Coronary artery (tissue), 2 donors: Measurements from ENCODE around the gene TRIM23.

Experiments used
- DNase-seq: peaks from one replicate; pipeline ENCODE4 v3.0.0-alpha.2; 2017; ENCODE audit warnings: low spot score
- H3K27ac ChIP-seq, 2 donors: fragments of 200-600 bp; sonication (generic); one replicate each; pipeline ENCODE4 v1.5.1; 2016 to 2019
- H3K4me3 ChIP-seq: fragments of 200-600 bp; sonication (generic); 2 replicates; pipeline ENCODE4 v1.5.1; 2016; ENCODE audit warnings: mild to moderate bottlenecking, moderate library complexity
- CTCF ChIP-seq: fragments of 200-600 bp; sonication (generic); IDR thresholded peaks from one replicate; pipeline ENCODE4 v1.5.1; 2019; ENCODE audit warnings: antibody characterized with exemption

Gene TRIM23

DNA sequence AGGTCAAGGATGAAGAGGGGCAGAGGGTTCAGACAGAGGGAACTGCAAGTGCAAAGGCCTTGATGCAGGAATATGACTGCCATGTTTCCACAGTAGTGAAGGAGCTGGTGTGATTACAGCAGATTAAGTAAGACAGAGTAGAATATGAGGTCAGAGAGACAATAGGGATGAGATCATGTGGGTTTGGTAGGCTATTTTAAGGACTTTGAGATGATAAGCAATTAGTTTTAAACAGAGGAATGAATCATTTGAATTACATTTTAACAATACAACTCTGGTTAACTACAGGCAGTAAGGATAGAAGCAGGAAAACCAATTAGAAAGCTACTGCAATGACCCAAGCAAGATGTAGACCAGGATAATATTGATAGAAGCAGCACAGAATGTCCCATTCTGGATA, 68.8 kb downstream of the TRIM23 start:
- H3K27ac ChIP-seq: no peak overlapping the region
- no peak for DNase-seq
- H3K4me3 ChIP-seq: no peak overlapping the region
- TF ChIP-seq CTCF: no peak

GRCh38 chr5:65553941-65554340, 70.2 kb downstream of the TRIM23 start:
- TF ChIP-seq CTCF: no peak
- no peak for DNase-seq
- no peak overlapping the region for H3K27ac ChIP-seq
- H3K4me3 ChIP-seq: no peak overlapping the region

- Histone ChIP-seq H3K4me3 (no peak overlapping the region), H3K27ac (no peak overlapping the region)
- TF ChIP-seq CTCF: no peak
- DNase-seq: no peak
These were observed 75.9 kb downstream of the TRIM23 start for GRCh38 chr5:65548281-65548680.

GRCh38 chr5:65546141-65546540, 78.0 kb downstream of the TRIM23 start:
- Histone ChIP-seq H3K27ac (no peak overlapping the region), H3K4me3 (no peak overlapping the region)
- TF ChIP-seq CTCF: no peak
- no peak for DNase-seq

DNA sequence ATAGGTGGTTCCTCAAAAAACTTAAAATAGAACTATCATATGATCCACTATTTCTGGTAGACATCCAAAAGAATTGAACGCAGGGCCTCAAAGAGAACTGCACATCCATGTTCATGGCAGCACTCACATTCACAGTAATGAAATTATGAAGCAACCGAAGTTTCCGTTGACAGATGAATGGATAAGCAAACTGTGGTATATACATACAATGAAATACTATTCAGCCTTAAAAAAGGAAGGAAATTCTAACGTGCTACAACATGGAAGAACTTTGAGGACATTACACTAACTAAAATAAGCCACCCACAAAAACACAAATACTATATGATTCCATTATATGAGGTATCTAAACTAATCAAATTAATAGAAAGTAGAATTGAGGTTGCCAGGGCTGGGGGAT, 79.7 kb downstream of the TRIM23 start:
- DNase-seq: no peak
- no peak overlapping the region for H3K27ac ChIP-seq
- no peak overlapping the region for H3K4me3 ChIP-seq
- no peak for TF ChIP-seq CTCF

DNA sequence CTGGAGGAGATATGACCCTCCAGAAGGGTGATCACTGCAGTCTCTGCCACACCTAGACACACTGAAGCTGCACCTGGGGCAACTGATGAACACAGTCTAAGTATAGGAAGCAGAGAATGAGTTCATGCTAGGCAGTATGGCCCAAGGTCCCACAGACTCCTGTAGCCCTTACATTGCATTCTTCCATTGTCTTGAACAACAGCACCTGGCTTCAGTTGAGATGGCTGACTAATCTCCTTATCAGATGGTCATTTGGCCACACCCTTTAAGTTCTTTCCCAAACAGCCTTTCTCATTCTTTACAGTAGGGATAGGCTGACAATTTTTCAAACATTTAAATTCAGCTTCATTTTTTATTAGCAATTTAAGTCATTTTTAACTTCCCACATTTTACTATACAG, 84.3 kb downstream of the TRIM23 start:
- no peak for DNase-seq
- no peak overlapping the region for H3K27ac ChIP-seq
- TF ChIP-seq CTCF: no peak
- no peak overlapping the region for H3K4me3 ChIP-seq
